Neural progenitor cell (in vitro differentiated cells): Measurements from ENCODE around the gene DOCK9.
"Not testable (repeated sequence)": the region's sequence is repeated elsewhere in the genome, so short reads cannot be mapped to it uniquely, and the experiment has no call there.

ENCODE experiments used
- CTCF ChIP-seq: fragments of 200-600 bp; sonication (generic); IDR thresholded peaks from 2 replicates; pipeline ENCODE4 v1.5.1; 2017; ENCODE audit warnings: antibody characterized with exemption, mild to moderate bottlenecking
- EZH2 ChIP-seq: fragments of 200-600 bp; sonication (generic); IDR thresholded peaks from 2 replicates; pipeline ENCODE4 v1.6.1; 2017; ENCODE audit warnings: antibody characterized with exemption, mild to moderate bottlenecking, moderate library complexity

GRCh38 chr13:98894814-98895213 lies 83.0 kb downstream of the DOCK9 start:
- TF ChIP-seq CTCF, EZH2: not testable (repeated sequence)
